A549 treated with CpdA at 1 μM for 4 hours (cell line): ENCODE data around the gene DNAAF3. TPM values are rescaled to one million over a fixed set of nuclear protein-coding genes. Genes with fewer than 3 reads are reported as not detected.

Experiments used
- total RNA-seq: library from RNA; stranded (reverse); fragments of 200-300 nt; extraction: Qiagen RNA extraction; gene quantifications from 5 replicates; pipeline ENCODE4 v1.2.3, GENCODE V29; 2022; ENCODE audit warnings: low read depth

The DNAAF3 gene
- 5.2 to 7.2 TPM (median 6.9 TPM) in 5 replicates for total RNA-seq

GRCh38 chr19:55166530-55167268 is at the start of gene DNAAF3:
DNAAF3 (minus strand) TSS chr19:55166613; CDS start chr19:55166413, 200 bp downstream.

GRCh38 chr19:55208880-55209692 is 42.7 kb upstream of the DNAAF3 start, which contains the start of gene PTPRH:
PTPRH (minus strand) TSS chr19:55209501; CDS start chr19:55209433, 68 bp downstream.

DNA sequence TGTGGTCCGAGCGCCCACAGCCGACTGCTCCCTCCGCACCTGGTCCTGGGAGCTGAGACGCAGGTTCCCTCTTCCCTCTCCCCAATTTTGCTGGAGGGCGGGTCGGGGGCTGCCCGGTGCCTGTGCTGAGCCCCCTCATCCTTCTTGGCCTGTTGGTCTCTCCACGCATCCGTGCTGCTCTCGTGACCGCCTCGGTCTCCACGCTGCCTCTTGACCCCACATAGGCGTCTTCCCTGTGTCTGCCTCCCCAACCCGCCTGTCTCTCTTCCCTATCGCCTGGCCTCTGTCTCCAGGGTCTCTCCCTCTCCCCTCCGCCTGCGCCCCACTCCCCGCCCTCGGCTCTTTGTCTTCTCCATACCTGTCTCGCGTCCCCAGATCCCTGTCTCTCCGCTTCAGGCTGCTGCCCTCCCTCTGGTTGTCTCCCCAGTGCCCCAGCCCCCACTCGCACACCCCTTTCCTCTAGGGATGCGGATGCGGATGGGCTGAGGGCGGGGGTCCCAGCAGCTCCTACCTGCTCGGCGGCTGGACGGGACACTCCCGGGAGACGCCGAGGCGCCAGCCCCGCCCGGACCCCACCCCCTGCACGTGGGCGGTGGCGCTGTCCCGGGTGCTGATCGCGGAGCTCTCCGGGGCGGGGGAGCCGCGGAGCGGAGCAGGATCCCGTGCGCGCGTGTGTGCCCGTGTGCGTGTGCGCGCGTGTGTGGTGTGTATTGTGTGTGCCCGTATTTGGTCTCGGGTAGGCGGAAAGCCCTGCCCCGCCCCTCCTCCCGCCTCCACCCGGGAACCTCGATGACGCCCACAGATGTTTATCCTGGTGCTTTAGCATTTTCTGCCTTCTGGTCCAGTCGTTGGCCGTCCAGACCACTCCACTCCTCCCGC is 13.4 kb upstream of the DNAAF3 start, which contains the start of gene SYT5:
Gene SYT5 (minus strand): TSS at position 684 of the 879 bp plus-strand sequence. CDS start 1,248 bp downstream, outside the sequence.

GRCh38 chr19:55157064-55157908 is 9.1 kb downstream of the DNAAF3 start, which contains the start of gene TNNI3:
TNNI3 (minus strand) TSS chr19:55157732; CDS start chr19:55157589, 143 bp downstream.

DNA sequence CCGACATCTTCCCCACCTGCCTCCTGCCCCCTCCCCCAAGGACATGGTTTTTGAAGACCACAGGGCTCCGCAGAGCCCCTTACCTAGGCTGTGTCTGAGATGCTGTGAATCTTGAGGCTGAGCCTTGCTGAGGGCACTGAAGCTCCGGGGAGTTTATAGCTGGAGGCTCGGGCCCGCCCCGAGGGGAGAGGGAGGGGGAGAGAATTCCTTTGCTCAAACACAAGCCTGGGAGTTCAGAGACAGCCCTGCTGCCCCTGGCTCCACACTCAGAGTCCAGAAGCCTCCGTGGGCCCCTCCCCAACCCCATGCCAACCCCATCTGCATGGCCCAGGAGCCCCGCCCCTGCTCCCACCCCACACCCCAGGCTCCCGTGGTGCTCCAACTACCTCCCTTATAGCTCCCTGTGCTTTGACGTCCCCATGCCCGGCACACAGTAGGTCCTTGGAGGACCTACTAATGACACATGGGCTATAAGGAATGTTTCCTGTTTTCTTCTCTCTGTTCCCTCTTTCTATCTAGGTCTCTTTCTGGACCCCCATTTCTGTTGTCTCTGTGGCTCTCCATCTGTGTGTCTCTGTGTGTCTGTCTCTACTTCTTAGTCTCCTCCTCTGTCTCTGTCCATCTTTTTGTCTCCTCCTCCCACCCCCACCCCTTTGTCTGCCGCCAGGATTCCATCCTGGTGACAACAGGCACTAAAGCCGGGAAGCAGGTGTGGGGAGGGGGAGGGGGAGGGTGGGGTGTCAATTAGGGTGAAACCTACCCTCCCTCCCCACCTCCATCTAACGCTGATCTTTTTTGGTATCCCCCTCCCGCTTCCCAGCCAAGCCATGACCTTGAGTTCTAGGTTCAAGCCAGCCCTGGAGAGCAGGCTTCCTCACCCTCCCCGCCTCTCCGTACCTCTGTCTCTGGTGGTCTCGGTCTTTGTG is 17.1 kb downstream of the DNAAF3 start, which contains the start of gene TNNT1:
Gene TNNT1 (minus strand): TSS at position 129 of the 926 bp plus-strand sequence. CDS start 2,049 bp downstream, outside the sequence.

DNA sequence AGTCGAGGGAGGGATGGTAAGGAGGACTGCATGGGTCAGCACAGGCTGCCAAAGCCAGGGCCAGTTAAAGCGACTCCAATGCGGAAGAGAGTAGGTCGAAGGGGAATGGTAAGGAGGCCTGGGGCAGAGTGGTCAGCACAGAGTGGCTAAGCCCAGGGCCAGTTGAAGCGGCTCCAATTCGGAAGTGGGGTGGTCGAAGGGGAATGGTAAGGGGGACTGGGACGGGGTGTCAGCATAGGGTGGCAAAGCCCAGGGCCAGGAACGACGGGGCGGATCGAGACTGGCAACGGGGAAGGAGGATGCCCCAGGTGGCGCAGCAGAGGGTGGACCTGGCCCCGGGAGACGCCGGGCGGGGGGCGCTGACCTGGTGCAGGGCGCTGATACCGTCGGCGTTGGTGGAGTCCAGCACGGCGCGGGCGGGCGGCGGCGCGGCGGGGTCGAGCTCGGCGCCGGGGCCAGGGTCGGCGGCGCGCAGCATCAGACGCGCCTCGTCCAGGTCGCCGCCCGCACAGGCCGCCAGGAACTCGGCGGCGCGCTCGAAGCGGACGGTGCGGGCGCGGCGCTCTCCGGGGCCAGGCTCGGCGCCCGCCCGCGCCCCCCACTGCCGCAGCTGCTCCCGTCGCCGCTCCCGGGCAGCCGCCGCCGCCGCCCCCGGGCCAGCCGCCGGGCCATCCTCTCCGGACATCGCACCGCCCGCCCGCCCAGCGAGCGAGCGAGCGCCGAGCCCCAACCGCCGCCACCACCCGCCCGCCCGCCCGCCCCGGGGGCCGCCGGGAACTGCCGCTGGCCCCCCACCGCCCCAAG is 49.4 kb downstream of the DNAAF3 start, which contains the start of gene PPP1R12C:
Gene PPP1R12C (minus strand): TSS at position 779 of the 804 bp plus-strand sequence. CDS start 94 bp downstream, at position 685.

Other genes starting within 250 kb of the DNAAF3 start
- gene NLRP7, start 219.1 kb downstream of the DNAAF3 start, total RNA-seq, result not detected in 5 replicates
- gene NLRP2, start 200.2 kb downstream of the DNAAF3 start, total RNA-seq, result 25.2 to 28.8 TPM (median 27.0 TPM) in 5 replicates
- 0.13 to 0.45 TPM (median 0.27 TPM) in 4 of 5 replicates, not detected in the other for gene GP6, start 128.3 kb downstream of the DNAAF3 start, total RNA-seq
- gene RDH13, start 103.5 kb downstream of the DNAAF3 start, total RNA-seq, result 16.4 to 22.6 TPM (median 18.4 TPM) in 5 replicates
- gene EPS8L1, start 90.7 kb downstream of the DNAAF3 start, total RNA-seq, result 5.0 to 7.1 TPM (median 5.3 TPM) in 5 replicates
- 59.8 to 96.4 TPM (median 87.1 TPM) in 5 replicates for gene PPP1R12C, start 49.0 kb downstream of the DNAAF3 start, total RNA-seq
- 115 to 148 TPM (median 126 TPM) in 5 replicates for gene TNNT1, start 17.4 kb downstream of the DNAAF3 start, total RNA-seq
- gene TNNI3, start 8.9 kb downstream of the DNAAF3 start, total RNA-seq, result 6.7 to 8.9 TPM (median 7.7 TPM) in 5 replicates
- gene SYT5, start 13.7 kb upstream of the DNAAF3 start, total RNA-seq, result 3.0 to 4.6 TPM (median 3.5 TPM) in 5 replicates
- 2.9 to 6.6 TPM (median 5.6 TPM) in 5 replicates for gene PTPRH, start 42.9 kb upstream of the DNAAF3 start, total RNA-seq
- gene TMEM86B, start 62.1 kb upstream of the DNAAF3 start, total RNA-seq, result 2.7 to 6.3 TPM (median 5.5 TPM) in 5 replicates
- gene PPP6R1, start 92.4 kb upstream of the DNAAF3 start, total RNA-seq, result 98.6 to 127 TPM (median 124 TPM) in 5 replicates
- 118 to 146 TPM (median 136 TPM) in 5 replicates for gene HSPBP1, start 113.5 kb upstream of the DNAAF3 start, total RNA-seq
- gene BRSK1, start 117.4 kb upstream of the DNAAF3 start, total RNA-seq, result 4.3 to 6.1 TPM (median 5.0 TPM) in 5 replicates
- 0.06 to 0.27 TPM (median 0.19 TPM) in 3 of 5 replicates, not detected in the others for gene TMEM150B, start 158.7 kb upstream of the DNAAF3 start, total RNA-seq
- gene KMT5C, start 173.3 kb upstream of the DNAAF3 start, total RNA-seq, result 8.1 to 12.2 TPM (median 10.3 TPM) in 5 replicates
- gene COX6B2, start 188.1 kb upstream of the DNAAF3 start, total RNA-seq, result 0.83 to 1.5 TPM (median 1.1 TPM) in 5 replicates
- gene GARIN5B, start 196.6 kb upstream of the DNAAF3 start, total RNA-seq, result 0.10 to 0.25 TPM (median 0.17 TPM) in 4 of 5 replicates, not detected in the other
- gene IL11, start 203.8 kb upstream of the DNAAF3 start, total RNA-seq, result 79.7 to 115 TPM (median 99.1 TPM) in 5 replicates
- 1.6 to 2.7 TPM (median 1.8 TPM) in 5 replicates for gene TMEM190, start 210.2 kb upstream of the DNAAF3 start, total RNA-seq
- gene TMEM238, start 217.7 kb upstream of the DNAAF3 start, total RNA-seq, result 1.9 to 9.5 TPM (median 8.1 TPM) in 5 replicates
- gene RPL28, start 219.3 kb upstream of the DNAAF3 start, total RNA-seq, result 2,575 to 3,038 TPM (median 2,861 TPM) in 5 replicates
- gene UBE2S, start 241.2 kb upstream of the DNAAF3 start, total RNA-seq, result 280 to 580 TPM (median 470 TPM) in 5 replicates